SK-N-SH treated with all-trans-retinoic acid at 6 μM for 48 hours (cell line): ENCODE measurements around the gene PRXL2B.

Experiments used
- CREB5 ChIP-seq: fragments of 250-450 bp; sonication (Bioruptor Pico); IDR thresholded peaks from 2 replicates; pipeline ENCODE4 v1.5.1; 2020; ENCODE audit warnings: low read depth, mild to moderate bottlenecking, moderate library complexity
- CSRNP3 ChIP-seq: fragments of 250-450 bp; sonication (Bioruptor Pico); IDR thresholded peaks from 2 replicates; pipeline ENCODE4 v1.5.1; 2021; ENCODE audit warnings: mild to moderate bottlenecking, moderate library complexity
- GLIS3 ChIP-seq: fragments of 250-450 bp; sonication (Bioruptor Pico); IDR thresholded peaks from 2 replicates; pipeline ENCODE4 v1.5.0; 2020; ENCODE audit warnings: mild to moderate bottlenecking, moderate library complexity
- ZFP3 ChIP-seq: fragments of 250-450 bp; sonication (Bioruptor Pico); IDR thresholded peaks from 2 replicates; pipeline ENCODE4 v1.5.0; 2020; ENCODE audit warnings: mild to moderate bottlenecking, moderate library complexity

GRCh38 chr1:2541619-2542245 lies 44.8 kb upstream of the PRXL2B start:
- TF ChIP-seq CSRNP3 (CRISPR knock-in tag) (no peak), GLIS3 (CRISPR knock-in tag) (no peak), ZFP3 (no peak), CREB5 (CRISPR knock-in tag) (no peak)
